WI38 (cell line): Measurements from ENCODE around the gene TTN.

Source experiments
- H3K4me3 ChIP-seq: 2 replicates; pipeline ENCODE4 v1.5.1; 2011; ENCODE audit warnings: low read depth, mild to moderate bottlenecking, control low read depth, low read length
- TF ChIP-seq, protein P1 (sequence below): IDR thresholded peaks from 2 replicates; pipeline ENCODE4 v1.5.1; 2012; ENCODE audit warnings: low read depth, mild to moderate bottlenecking, control low read depth, low read length

TTN gene

DNA sequence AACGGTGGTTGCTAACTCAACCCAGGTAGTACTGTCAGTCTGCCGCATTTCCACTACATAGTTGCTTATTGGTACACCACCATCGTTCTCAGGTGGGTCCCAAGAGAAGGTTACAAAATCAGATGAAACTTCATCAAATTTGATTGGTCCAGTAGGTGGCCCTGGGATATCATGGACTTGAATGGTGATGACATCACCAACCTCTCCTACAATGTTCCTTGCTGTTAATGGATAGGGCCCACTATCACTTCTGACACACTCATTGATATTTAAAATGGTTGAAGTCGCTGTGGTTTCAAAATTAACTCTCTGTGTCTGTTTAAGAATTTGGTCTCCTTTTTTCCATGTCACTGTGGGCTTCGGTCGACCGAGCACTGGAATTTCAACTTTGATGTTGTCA, 232.4 kb downstream of the TTN start:
- TF ChIP-seq, protein P1, sequence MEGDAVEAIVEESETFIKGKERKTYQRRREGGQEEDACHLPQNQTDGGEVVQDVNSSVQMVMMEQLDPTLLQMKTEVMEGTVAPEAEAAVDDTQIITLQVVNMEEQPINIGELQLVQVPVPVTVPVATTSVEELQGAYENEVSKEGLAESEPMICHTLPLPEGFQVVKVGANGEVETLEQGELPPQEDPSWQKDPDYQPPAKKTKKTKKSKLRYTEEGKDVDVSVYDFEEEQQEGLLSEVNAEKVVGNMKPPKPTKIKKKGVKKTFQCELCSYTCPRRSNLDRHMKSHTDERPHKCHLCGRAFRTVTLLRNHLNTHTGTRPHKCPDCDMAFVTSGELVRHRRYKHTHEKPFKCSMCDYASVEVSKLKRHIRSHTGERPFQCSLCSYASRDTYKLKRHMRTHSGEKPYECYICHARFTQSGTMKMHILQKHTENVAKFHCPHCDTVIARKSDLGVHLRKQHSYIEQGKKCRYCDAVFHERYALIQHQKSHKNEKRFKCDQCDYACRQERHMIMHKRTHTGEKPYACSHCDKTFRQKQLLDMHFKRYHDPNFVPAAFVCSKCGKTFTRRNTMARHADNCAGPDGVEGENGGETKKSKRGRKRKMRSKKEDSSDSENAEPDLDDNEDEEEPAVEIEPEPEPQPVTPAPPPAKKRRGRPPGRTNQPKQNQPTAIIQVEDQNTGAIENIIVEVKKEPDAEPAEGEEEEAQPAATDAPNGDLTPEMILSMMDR, result no peak
- no peak overlapping the region for H3K4me3 ChIP-seq

- TF ChIP-seq, protein P1, result no peak
- no peak overlapping the region for H3K4me3 ChIP-seq
Measured at GRCh38 chr2:178568227-178568626, 239.0 kb downstream of the TTN start.

DNA sequence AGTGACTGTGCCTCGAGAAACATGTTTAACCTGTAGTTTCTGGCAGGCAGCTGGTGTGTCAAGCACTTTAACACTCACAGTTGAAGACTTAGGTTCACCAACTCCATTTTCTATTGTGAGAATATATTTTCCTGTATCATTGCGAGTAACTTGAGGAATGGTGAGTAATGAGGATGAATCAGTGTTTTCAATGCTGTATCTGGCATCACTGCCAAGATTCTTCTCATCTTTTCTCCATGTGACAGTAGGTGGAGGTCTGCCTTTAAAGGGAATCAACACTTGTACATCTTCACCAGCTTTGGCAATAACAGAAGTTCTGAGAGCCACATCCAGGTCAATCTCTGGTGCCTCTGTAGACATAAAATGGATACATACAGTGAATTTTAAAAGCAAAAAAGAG, 254.2 kb downstream of the TTN start:
- no peak overlapping the region for H3K4me3 ChIP-seq
- TF ChIP-seq, protein P1, result no peak

- TF ChIP-seq, protein P1, result no peak
- no peak overlapping the region for H3K4me3 ChIP-seq
Measured at GRCh38 chr2:178550352-178550751, 256.9 kb downstream of the TTN start.

GRCh38 chr2:178542569-178542968, 264.7 kb downstream of the TTN start:
- TF ChIP-seq, protein P1, result no peak
- H3K4me3 ChIP-seq, result no peak overlapping the region

DNA sequence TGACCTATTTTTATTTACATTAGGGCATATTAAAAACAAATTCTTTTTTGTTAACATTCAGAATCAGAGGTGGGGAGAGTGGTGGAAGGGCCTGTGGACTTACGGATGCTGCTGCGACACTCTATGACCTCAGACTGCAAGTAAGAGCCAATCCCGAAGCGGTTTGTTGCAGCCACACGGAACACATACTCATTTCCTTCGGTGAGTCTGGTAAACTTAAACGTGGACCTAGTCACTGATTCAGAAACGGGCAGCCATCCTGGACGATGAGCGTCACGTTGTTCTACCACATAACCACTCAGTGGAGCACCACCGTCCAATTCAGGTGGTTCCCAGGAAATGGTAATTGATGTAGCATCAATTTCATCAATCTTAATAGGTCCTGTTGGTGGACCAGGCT, 265.1 kb downstream of the TTN start:
- TF ChIP-seq, protein P1, result no peak
- H3K4me3 ChIP-seq, result no peak overlapping the region

- TF ChIP-seq, protein P1, result no peak
- no peak overlapping the region for H3K4me3 ChIP-seq
Measured at GRCh38 chr2:178536037-178536436, 271.2 kb downstream of the TTN start.
